GM12878 (cell line): ENCODE data around the gene KIF21A. TPM values are rescaled to one million over a fixed set of nuclear protein-coding genes. Genes with fewer than 3 reads are reported as not detected.
A peak's percentile ranks its signal among the peaks of the same experiment; 100 is the strongest.

Experiments
- ATAC-seq: fragments of 200-7000 bp; cut with Tn5 transposase; 3 replicates; pipeline ENCODE4 v1.9.1; 2020; ENCODE audit warnings: mild to moderate bottlenecking, moderate library complexity
- BruUV-seq: library from RNA; stranded (reverse); fragments of 400-500 nt; replicated peaks from 2 replicates; lab custom pipeline; 2021; lab: Mats Ljungman, UMichigan
- CTCF ChIA-PET: fragments of 300-600 bp; sonication (Branson Sonifier 250); formaldehyde crosslinking; extraction: SDS; loops from one replicate; lab custom pipeline; 2021; ENCODE audit warnings: inconsistent platforms; lab: Yijun Ruan, JAX
- POLR2A ChIA-PET: fragments of 350-600 bp; formaldehyde crosslinking; extraction: SDS; loops from one replicate; lab custom pipeline; 2021; ENCODE audit warnings: inconsistent platforms; lab: Charles Lee
- RAD21 ChIA-PET: fragments of 300-600 bp; sonication (Branson Sonifier 250); formaldehyde crosslinking; loops from one replicate; lab custom pipeline; 2023; ENCODE audit warnings: antibody characterized with exemption; ENCODE audit not compliant: unreplicated experiment; lab: Charles Lee
- SMC1A ChIA-PET: fragments of 300-600 bp; sonication (Branson Sonifier 250); formaldehyde crosslinking; loops from one replicate; lab custom pipeline; 2023; ENCODE audit not compliant: unreplicated experiment, uncharacterized antibody; lab: Charles Lee
- DNase-seq: peaks from one replicate; pipeline ENCODE4 v3.0.0-alpha.2; 2011; ENCODE audit warnings: low read depth, low spot score
- FAIRE-seq: peaks from 3 replicates; lab custom pipeline; 2011; peaks lifted over from hg19 to GRCh38; lab: Jason Lieb, UNC
- H2AFZ ChIP-seq: 2 replicates; pipeline ENCODE4 v1.6.0; 2011; ENCODE audit warnings: low read depth, low read length, control low read depth; ENCODE audit not compliant: control insufficient read depth
- H3K27ac ChIP-seq: 2 replicates; pipeline ENCODE4 v1.5.1; 2011; ENCODE audit warnings: control low read depth; ENCODE audit not compliant: control insufficient read depth, insufficient read depth
- H3K27me3 ChIP-seq, 2 experiments: replicated peaks in 1 of 2; 2 replicates each; pipeline versions ENCODE4 v1.6.0 to v1.6.1; 2011; ENCODE audit warnings: low read length in 1 of 2; ENCODE audit not compliant: control insufficient read depth in 2 of 2, insufficient read depth in 2 of 2
- H3K36me3 ChIP-seq, 2 experiments: 2 replicates each; pipeline ENCODE4 v1.5.1; 2011; ENCODE audit warnings: low read length in 1 of 2; ENCODE audit not compliant: control insufficient read depth in 2 of 2, insufficient read depth in 2 of 2
- H3K4me1 ChIP-seq: 2 replicates; pipeline ENCODE4 v1.6.1; 2011; ENCODE audit warnings: mild to moderate bottlenecking, low read length, moderate library complexity, mixed read lengths; ENCODE audit not compliant: control insufficient read depth, insufficient read depth
- H3K4me2 ChIP-seq: 2 replicates; pipeline ENCODE4 v1.6.0; 2011; ENCODE audit warnings: control low read depth; ENCODE audit not compliant: control insufficient read depth, insufficient read depth
- H3K4me3 ChIP-seq: fragments of 200-600 bp; sonication (generic); 2 replicates; pipeline ENCODE4 v1.5.1; 2016
- H3K79me2 ChIP-seq: 2 replicates; pipeline ENCODE4 v1.6.0; 2011; ENCODE audit warnings: low read length; ENCODE audit not compliant: control insufficient read depth, insufficient read depth
- H3K9ac ChIP-seq: 2 replicates; pipeline ENCODE4 v1.8.0; 2011; ENCODE audit warnings: low read length, control low read depth, mixed read lengths; ENCODE audit not compliant: control insufficient read depth, insufficient read depth
- H3K9me3 ChIP-seq: replicated peaks from 3 replicates; pipeline ENCODE4 v1.5.1; 2011; ENCODE audit warnings: mild to moderate bottlenecking, low read length; ENCODE audit not compliant: control insufficient read depth, insufficient read depth
- H4K20me1 ChIP-seq: 2 replicates; pipeline ENCODE4 v1.6.0; 2011; ENCODE audit not compliant: control insufficient read depth, insufficient read depth
- ATF2 ChIP-seq: IDR thresholded peaks from 2 replicates; pipeline ENCODE4 v1.6.1; 2012; ENCODE audit warnings: low read length, inconsistent platforms
- BMI1 ChIP-seq: fragments of 450-650 bp; IDR thresholded peaks from 2 replicates; pipeline ENCODE4 v1.6.1; 2016; ENCODE audit warnings: mild to moderate bottlenecking, moderate library complexity, borderline replicate concordance
- CUX1 ChIP-seq: IDR thresholded peaks from 2 replicates; pipeline ENCODE4 v1.6.1; 2012; ENCODE audit warnings: improper control_type of control experiment, low read depth, low read length; ENCODE audit not compliant: insufficient replicate concordance
- ELK1 ChIP-seq: IDR thresholded peaks from 2 replicates; pipeline ENCODE4 v1.6.1; 2012; ENCODE audit warnings: low read depth, low read length, improper control_type of control experiment
- ETV6 ChIP-seq, 2 experiments: fragments of 450-650 bp in 1 of 2; IDR thresholded peaks in 1 of 2; conservative IDR thresholded peaks in 1 of 2; 2 replicates each; pipeline ENCODE4 v1.6.1; 2014; ENCODE audit warnings: antibody characterized with exemption in 1 of 2, borderline replicate concordance in 1 of 2, low read depth in 1 of 2, mild to moderate bottlenecking in 1 of 2, moderate library complexity in 1 of 2
- HDAC2 ChIP-seq: fragments of 200-600 bp; sonication (generic); IDR thresholded peaks from 2 replicates; pipeline ENCODE4 v1.6.1; 2017
- HDAC6 ChIP-seq: fragments of 200-600 bp; sonication (generic); IDR thresholded peaks from one replicate; pipeline ENCODE4 v1.8.0; 2017; ENCODE audit warnings: antibody characterized with exemption; ENCODE audit not compliant: unreplicated experiment
- MXI1 ChIP-seq: fragments of 150-350 bp; IDR thresholded peaks from 2 replicates; pipeline ENCODE4 v1.6.1; 2011; ENCODE audit warnings: low read depth, mild to moderate bottlenecking, inconsistent platforms, low read length, improper control_type of control experiment
- POLR2AphosphoS2 ChIP-seq: IDR thresholded peaks from 2 replicates; pipeline ENCODE4 v1.6.1; 2011; ENCODE audit warnings: low read depth, mild to moderate bottlenecking, low read length, improper control_type of control experiment, moderate library complexity
- POLR2AphosphoS5 ChIP-seq: IDR thresholded peaks from 2 replicates; pipeline ENCODE4 v1.6.1; 2011; ENCODE audit warnings: mild to moderate bottlenecking, low read length, inconsistent platforms
- RBBP5 ChIP-seq: fragments of 200-600 bp; sonication (generic); conservative IDR thresholded peaks from 2 replicates; pipeline ENCODE4 v1.6.1; 2016
- RCOR1 ChIP-seq: conservative IDR thresholded peaks from 2 replicates; pipeline ENCODE4 v1.6.1; 2012; ENCODE audit warnings: low read depth, low read length, improper control_type of control experiment
- RUNX3 ChIP-seq: IDR thresholded peaks from 2 replicates; pipeline ENCODE4 v1.6.1; 2012; ENCODE audit warnings: low read length, inconsistent platforms
- SPI1 ChIP-seq: IDR thresholded peaks from 2 replicates; pipeline ENCODE4 v1.6.1; 2011; ENCODE audit warnings: low read depth, mild to moderate bottlenecking, low read length, moderate library complexity, borderline replicate concordance; ENCODE audit not compliant: insufficient read depth
- TBL1XR1 ChIP-seq: IDR thresholded peaks from 2 replicates; pipeline ENCODE4 v1.6.1; 2012; ENCODE audit warnings: low read depth, low read length, improper control_type of control experiment
- ZNF207 ChIP-seq: fragments of 450-650 bp; IDR thresholded peaks from 2 replicates; pipeline ENCODE4 v1.6.1; 2014; ENCODE audit warnings: antibody characterized with exemption, mild to moderate bottlenecking, borderline replicate concordance
- WGBS: methylation state at CpG from one replicate; pipeline ENCODE4 v1.1.6; 2016; ENCODE audit warnings: low lambda C conversion rate; ENCODE audit not compliant: insufficient replicate concordance, insufficient coverage; ENCODE audit errors: missing lambda C conversion rate; 5-methylcytosine and 5-hydroxymethylcytosine counted together
- in situ Hi-C: fragments of 300-500 bp; cut with MboI; formaldehyde crosslinking; loops from 9 replicates; pipeline ENCODE4 v1.14.3; 2018; ENCODE audit warnings: mixed read lengths
- intact Hi-C: fragments of 100-400 bp; cut with micrococcal nuclease; formaldehyde crosslinking; loops from one replicate; pipeline ENCODE4 v1.14.2; 2022; ENCODE audit not compliant: unreplicated experiment
- polyA plus RNA-seq, 11 experiments: library from polyadenylated mRNA; depleted of rRNA in 4 of 11; unstranded in 6 of 11; stranded (reverse) in 5 of 11; fragments of >200 nt; fragmentation: Nextera tagmentation in 4 of 11; fragmentation: Illumina TruSeq in 1 of 11; extraction: Ambion mirVana in 4 of 11; extraction: Trizol in 1 of 11; gene quantifications; 1 replicate in 1 of 11; 2 replicates in 10 of 11; pipeline versions ENCODE4 v1.2.1 to v1.2.3, GENCODE V29; 2011 to 2016; ENCODE audit warnings: inconsistent platforms in 2 of 11, missing spikeins in 2 of 11, low read depth in 1 of 11
- total RNA-seq, 4 experiments: library from RNA; depleted of rRNA in 3 of 4; stranded (reverse); fragments of >200 nt in 3 of 4; fragmentation: Illumina TruSeq in 1 of 4; extraction: Trizol in 1 of 4; gene quantifications; 2 replicates each; pipeline versions ENCODE4 v1.2.1 to v1.2.3, GENCODE V29; 2013 to 2021

The KIF21A gene
- total and polyA plus RNA-seq, 10 of the 15 experiments (the other 5 are each of a cell fraction or from before 2014, with no cell fraction given), result 21.3 to 42.1 (median 24.5) TPM

DNA sequence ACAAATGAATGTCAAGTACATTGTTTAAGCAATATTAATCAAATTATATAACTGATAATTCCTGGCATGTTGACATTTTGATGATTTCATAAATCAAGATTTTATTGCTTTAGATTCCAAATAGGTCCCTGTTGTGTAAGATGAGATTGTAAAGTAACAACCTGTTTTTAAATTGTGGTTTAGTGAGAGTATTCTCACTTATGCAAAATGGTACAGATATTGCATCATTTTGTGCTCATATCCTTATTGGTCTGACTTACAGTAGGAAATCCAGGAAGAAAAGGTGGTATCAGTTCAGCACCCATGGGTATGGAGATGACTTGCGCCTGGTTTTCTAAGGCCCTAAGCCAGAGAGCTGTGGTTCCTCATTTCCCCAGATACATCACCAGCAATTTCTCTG lies 165.5 kb downstream of the KIF21A start:
- no peaks in the 10 kb centered on the region for H3K4me1 ChIP-seq
- FAIRE-seq (no peak), DNase-seq (no peak), ATAC-seq (peak; percentile 72)
- intact Hi-C loops, result no loop called here
- ChIA-PET RAD21 (no interaction called here), CTCF (no interaction called here), POLR2A (no interaction called here), SMC1A (interaction anchor here (1.5 kb wide), 1 partner anchor 8 kb away, joined by 3 read pairs; no protein-coding TSS in a partner anchor)
- no TSS peak for BruUV-seq
- no peaks in the 10 kb centered on the region for H3K79me2 ChIP-seq
- H3K27ac ChIP-seq, result no peak overlapping the region
- H2AFZ ChIP-seq, result no peak overlapping the region
- H3K36me3 ChIP-seq, result no peaks in the 10 kb centered on the region
- H3K9me3 ChIP-seq, result no peaks in the 10 kb centered on the region
- no peak overlapping the region for H3K9ac ChIP-seq
- 93% methylated on average over 1 of the region's 1 CpG for WGBS
- in situ Hi-C loops, result no loop called here
- H4K20me1 ChIP-seq, result no peaks in the 10 kb centered on the region
- no peaks in the 10 kb centered on the region for H3K27me3 ChIP-seq
- no peak overlapping the region for H3K4me3 ChIP-seq
- no peak overlapping the region for H3K4me2 ChIP-seq
- peak; percentile 56; the same call in 1 of the 2 replicates for TF ChIP-seq ATF2
- TF ChIP-seq CUX1, result no peak
- TF ChIP-seq RCOR1, result no peak
- no peak for TF ChIP-seq HDAC2
- no peak for TF ChIP-seq TBL1XR1
- no peak for TF ChIP-seq POLR2AphosphoS5
- no peak for TF ChIP-seq HDAC6
- no peak for TF ChIP-seq ZNF207
- peak in 1 of 2 experiments; percentile 67; a peak in 1 of 4 replicates for TF ChIP-seq ETV6 (conservative IDR thresholded peaks at IDR 0.05 in 1 of 2, IDR thresholded peaks at IDR 0.05 in 1 of 2; ENCODE audit: borderline replicate concordance in 1 of 2, low read depth in 1 of 2)
- no peak for TF ChIP-seq RBBP5
- TF ChIP-seq BMI1, result no peak
- no peak for TF ChIP-seq SPI1
- TF ChIP-seq POLR2AphosphoS2, result no peak
- TF ChIP-seq MXI1, result no peak
- no peak for TF ChIP-seq ELK1
- peak; percentile 86 for TF ChIP-seq RUNX3
